HepG2 (cell line): ENCODE measurements around the gene CCDC157. TPM values are rescaled to one million over a fixed set of nuclear protein-coding genes. Genes with fewer than 3 reads are reported as not detected.

ENCODE experiments used
- ASH2L ChIP-seq: fragments of 300-600, 200-600 bp; sonication (generic); IDR thresholded peaks from 2 replicates; pipeline ENCODE4 v1.7.0; 2017; ENCODE audit warnings: low read depth, mild to moderate bottlenecking, moderate library complexity, mixed read lengths, low read length; ENCODE audit not compliant: insufficient read length
- ELF3 ChIP-seq: IDR thresholded peaks from 2 replicates; pipeline ENCODE4 v1.6.1; 2016; ENCODE audit warnings: missing genetic modification reagents, missing compliant biosample characterization
- FOXK2 ChIP-seq: fragments of 450-650 bp; IDR thresholded peaks from 2 replicates; pipeline ENCODE4 v1.6.1; 2016
- GATA4 ChIP-seq: sonication (generic); IDR thresholded peaks from 2 replicates; pipeline ENCODE4 v1.6.1; 2016; ENCODE audit warnings: antibody characterized with exemption, low read depth, borderline replicate concordance
- HIVEP1 ChIP-seq: sonication (generic); formaldehyde crosslinking; IDR thresholded peaks from 2 replicates; pipeline ENCODE4 v1.4.0; 2020; ENCODE audit warnings: mild to moderate bottlenecking, missing genetic modification reagents
- HOXA3 ChIP-seq: sonication (generic); formaldehyde crosslinking; IDR thresholded peaks from 2 replicates; pipeline ENCODE4 v1.5.0; 2020; ENCODE audit warnings: missing genetic modification reagents
- MED8 ChIP-seq: sonication (generic); formaldehyde crosslinking; IDR thresholded peaks from 2 replicates; pipeline ENCODE4 v1.8.1; 2023; ENCODE audit warnings: mild to moderate bottlenecking, missing genetic modification reagents; ENCODE audit not compliant: insufficient replicate concordance
- MEIS1 ChIP-seq: sonication (generic); formaldehyde crosslinking; IDR thresholded peaks from 2 replicates; pipeline ENCODE4 v1.9.0; 2021; ENCODE audit warnings: mild to moderate bottlenecking, missing genetic modification reagents, moderate library complexity, borderline replicate concordance
- NBN ChIP-seq: fragments of 450-650 bp; conservative IDR thresholded peaks from 2 replicates; pipeline ENCODE4 v1.6.1; 2017
- SALL2 ChIP-seq: sonication (generic); formaldehyde crosslinking; IDR thresholded peaks from 2 replicates; pipeline ENCODE4 v1.8.1; 2023; ENCODE audit warnings: mild to moderate bottlenecking, missing genetic modification reagents, inconsistent platforms
- SRSF4 ChIP-seq: fragments of 200-400 bp; formaldehyde crosslinking; IDR thresholded peaks from one replicate; pipeline ENCODE4 v1.6.1; 2018; ENCODE audit warnings: mild to moderate bottlenecking, low read depth, low read length, moderate library complexity; ENCODE audit not compliant: poor library complexity, severe bottlenecking
- TGIF2 ChIP-seq: IDR thresholded peaks from 2 replicates; pipeline ENCODE4 v1.6.1; 2016; ENCODE audit warnings: control low read depth, missing compliant biosample characterization
- THAP11 ChIP-seq: IDR thresholded peaks from 2 replicates; pipeline ENCODE4 v1.6.1; 2016; ENCODE audit warnings: missing biosample characterization, missing genetic modification reagents
- TRIM24 ChIP-seq: sonication (generic); formaldehyde crosslinking; IDR thresholded peaks from 2 replicates; pipeline ENCODE4 v1.8.0; 2022; ENCODE audit warnings: mild to moderate bottlenecking, missing genetic modification reagents
- ZFP36 ChIP-seq: fragments of 150-350 bp; IDR thresholded peaks from 2 replicates; pipeline ENCODE4 v1.6.1; 2018; ENCODE audit warnings: borderline replicate concordance, low read length, low read depth; ENCODE audit not compliant: partially characterized antibody
- ZNF143 ChIP-seq: sonication (generic); formaldehyde crosslinking; IDR thresholded peaks from 2 replicates; pipeline ENCODE4 v1.4.0; 2020; ENCODE audit warnings: missing genetic modification reagents
- ZNF326 ChIP-seq: sonication (generic); formaldehyde crosslinking; IDR thresholded peaks from 2 replicates; pipeline ENCODE4 v1.4.0; 2020; ENCODE audit warnings: missing genetic modification reagents, borderline replicate concordance
- ZNF446 ChIP-seq: sonication (generic); formaldehyde crosslinking; IDR thresholded peaks from 2 replicates; pipeline ENCODE4 v1.5.0; 2020; ENCODE audit warnings: mild to moderate bottlenecking, missing genetic modification reagents
- ZNF468 ChIP-seq: sonication (generic); formaldehyde crosslinking; IDR thresholded peaks from 2 replicates; pipeline ENCODE4 v1.8.0; 2022; ENCODE audit warnings: mild to moderate bottlenecking, moderate library complexity, missing genetic modification reagents
- ZNF484 ChIP-seq: sonication (generic); formaldehyde crosslinking; IDR thresholded peaks from 2 replicates; pipeline ENCODE4 v1.5.1; 2020; ENCODE audit warnings: mild to moderate bottlenecking, low read depth, missing genetic modification reagents, borderline replicate concordance
- ZNF530 ChIP-seq: sonication (generic); formaldehyde crosslinking; IDR thresholded peaks from 2 replicates; pipeline ENCODE4 v1.5.0; 2020; ENCODE audit warnings: low read depth, mild to moderate bottlenecking, missing genetic modification reagents
- ZNF564 ChIP-seq: sonication (generic); formaldehyde crosslinking; IDR thresholded peaks from 2 replicates; pipeline ENCODE4 v1.8.1; 2023; ENCODE audit warnings: mild to moderate bottlenecking, missing genetic modification reagents
- ZSCAN9 ChIP-seq: IDR thresholded peaks from 2 replicates; pipeline ENCODE4 v1.6.1; 2016; ENCODE audit warnings: borderline replicate concordance
- polyA plus RNA-seq, 8 experiments: library from polyadenylated mRNA; depleted of rRNA in 3 of 8; stranded (reverse) in 7 of 8; unstranded in 1 of 8; fragments of >200 nt; fragmentation: Illumina TruSeq in 4 of 8; extraction: Trizol in 4 of 8; gene quantifications; 2 replicates each; pipeline versions ENCODE4 v1.2.1 to v1.2.3, GENCODE V29; 2011 to 2016; ENCODE audit warnings: low read depth in 4 of 8, missing spikeins in 1 of 8, mixed read lengths in 1 of 8; ENCODE audit not compliant: insufficient read depth in 1 of 8
- total RNA-seq, 5 experiments: library from RNA; depleted of rRNA; stranded (reverse); fragments of >200 nt; fragmentation: Illumina TruSeq; extraction: Trizol; gene quantifications; 2 replicates each; pipeline ENCODE4 v1.2.3, GENCODE V29; 2016; ENCODE audit warnings: low read depth in 1 of 5
- TF ChIP-seq, protein P1 (sequence below): IDR thresholded peaks from 2 replicates; pipeline ENCODE4 v1.6.1; 2018; ENCODE audit warnings: missing genetic modification reagents
- TF ChIP-seq, protein P2 (sequence below): sonication (generic); formaldehyde crosslinking; IDR thresholded peaks from 2 replicates; pipeline ENCODE4 v1.5.0; 2020; ENCODE audit warnings: mild to moderate bottlenecking, missing genetic modification reagents, borderline replicate concordance

The CCDC157 gene
- total and polyA plus RNA-seq, 2 of the 13 experiments (the other 11 are each of a cell fraction or from before 2014, with no cell fraction given), result 1.4 to 1.6 TPM

DNA sequence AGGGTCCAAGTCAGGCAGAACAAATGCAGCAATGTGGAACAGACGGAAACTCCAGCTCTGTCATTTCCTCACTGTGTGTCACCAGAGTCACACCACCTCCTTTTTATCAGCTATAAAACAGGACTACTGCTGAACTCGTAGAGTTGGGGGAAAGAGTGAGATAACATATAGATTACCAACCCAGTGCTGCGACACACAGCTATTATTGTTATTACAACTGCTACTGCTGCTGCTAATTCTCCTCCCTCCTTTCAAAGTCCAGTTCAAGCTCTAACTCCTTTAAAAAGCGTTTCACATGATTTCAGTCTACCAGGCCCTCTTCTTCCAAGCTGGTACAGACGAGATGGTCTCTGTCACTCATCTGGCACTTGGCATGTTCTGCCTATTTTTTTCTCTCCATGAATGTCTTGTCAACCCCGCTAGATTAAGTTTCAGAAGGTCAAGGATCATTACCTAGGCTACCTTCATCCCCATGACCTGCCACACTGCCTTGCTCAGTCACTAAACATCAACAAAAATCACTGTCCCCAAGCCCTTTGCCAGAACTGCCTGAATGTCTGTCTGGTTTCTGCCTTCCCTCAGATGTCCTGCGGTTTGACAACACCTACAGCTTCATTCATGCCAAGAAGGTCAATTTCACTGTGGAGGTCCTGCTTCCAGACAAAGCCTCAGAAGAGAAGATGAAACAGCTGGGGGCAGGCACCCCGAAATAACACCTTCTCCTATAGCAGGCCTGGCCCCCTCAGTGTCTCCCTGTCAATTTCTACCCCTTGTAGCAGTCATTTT, 65.1 kb downstream of the CCDC157 start (continued):
- TF ChIP-seq MEIS1, result peak; percentile 34; the same call in 1 of the 2 replicates
- TF ChIP-seq ASH2L, result peak; percentile 37
- no peak for TF ChIP-seq THAP11 (CRISPR knock-in tag)
- no peak for TF ChIP-seq NBN
- no peak for TF ChIP-seq FOXK2
- TF ChIP-seq, protein P1, sequence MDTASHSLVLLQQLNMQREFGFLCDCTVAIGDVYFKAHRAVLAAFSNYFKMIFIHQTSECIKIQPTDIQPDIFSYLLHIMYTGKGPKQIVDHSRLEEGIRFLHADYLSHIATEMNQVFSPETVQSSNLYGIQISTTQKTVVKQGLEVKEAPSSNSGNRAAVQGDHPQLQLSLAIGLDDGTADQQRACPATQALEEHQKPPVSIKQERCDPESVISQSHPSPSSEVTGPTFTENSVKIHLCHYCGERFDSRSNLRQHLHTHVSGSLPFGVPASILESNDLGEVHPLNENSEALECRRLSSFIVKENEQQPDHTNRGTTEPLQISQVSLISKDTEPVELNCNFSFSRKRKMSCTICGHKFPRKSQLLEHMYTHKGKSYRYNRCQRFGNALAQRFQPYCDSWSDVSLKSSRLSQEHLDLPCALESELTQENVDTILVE (CRISPR knock-in tag), result no peak
- no peak for TF ChIP-seq ZNF468
- TF ChIP-seq ZNF564, result no peak
- TF ChIP-seq ELF3, result no peak
- TF ChIP-seq GATA4, result no peak
- peak; percentile 27; the same call in 1 of the 2 replicates for TF ChIP-seq TGIF2 (CRISPR knock-in tag)
- TF ChIP-seq HOXA3 (CRISPR knock-in tag), result 0 out of 2 replicates have a peak, but pooled peaks have one; percentile 23
- TF ChIP-seq ZNF326, result no peak
- no peak for TF ChIP-seq SRSF4
- TF ChIP-seq ZSCAN9 (CRISPR knock-in tag), result 0 out of 2 replicates have a peak, but pooled peaks have one; percentile 29
- no peak for TF ChIP-seq HIVEP1 (CRISPR knock-in tag)
- TF ChIP-seq MED8 (CRISPR knock-in tag), result no peak
- TF ChIP-seq ZFP36, result no peak
- TF ChIP-seq, protein P2, sequence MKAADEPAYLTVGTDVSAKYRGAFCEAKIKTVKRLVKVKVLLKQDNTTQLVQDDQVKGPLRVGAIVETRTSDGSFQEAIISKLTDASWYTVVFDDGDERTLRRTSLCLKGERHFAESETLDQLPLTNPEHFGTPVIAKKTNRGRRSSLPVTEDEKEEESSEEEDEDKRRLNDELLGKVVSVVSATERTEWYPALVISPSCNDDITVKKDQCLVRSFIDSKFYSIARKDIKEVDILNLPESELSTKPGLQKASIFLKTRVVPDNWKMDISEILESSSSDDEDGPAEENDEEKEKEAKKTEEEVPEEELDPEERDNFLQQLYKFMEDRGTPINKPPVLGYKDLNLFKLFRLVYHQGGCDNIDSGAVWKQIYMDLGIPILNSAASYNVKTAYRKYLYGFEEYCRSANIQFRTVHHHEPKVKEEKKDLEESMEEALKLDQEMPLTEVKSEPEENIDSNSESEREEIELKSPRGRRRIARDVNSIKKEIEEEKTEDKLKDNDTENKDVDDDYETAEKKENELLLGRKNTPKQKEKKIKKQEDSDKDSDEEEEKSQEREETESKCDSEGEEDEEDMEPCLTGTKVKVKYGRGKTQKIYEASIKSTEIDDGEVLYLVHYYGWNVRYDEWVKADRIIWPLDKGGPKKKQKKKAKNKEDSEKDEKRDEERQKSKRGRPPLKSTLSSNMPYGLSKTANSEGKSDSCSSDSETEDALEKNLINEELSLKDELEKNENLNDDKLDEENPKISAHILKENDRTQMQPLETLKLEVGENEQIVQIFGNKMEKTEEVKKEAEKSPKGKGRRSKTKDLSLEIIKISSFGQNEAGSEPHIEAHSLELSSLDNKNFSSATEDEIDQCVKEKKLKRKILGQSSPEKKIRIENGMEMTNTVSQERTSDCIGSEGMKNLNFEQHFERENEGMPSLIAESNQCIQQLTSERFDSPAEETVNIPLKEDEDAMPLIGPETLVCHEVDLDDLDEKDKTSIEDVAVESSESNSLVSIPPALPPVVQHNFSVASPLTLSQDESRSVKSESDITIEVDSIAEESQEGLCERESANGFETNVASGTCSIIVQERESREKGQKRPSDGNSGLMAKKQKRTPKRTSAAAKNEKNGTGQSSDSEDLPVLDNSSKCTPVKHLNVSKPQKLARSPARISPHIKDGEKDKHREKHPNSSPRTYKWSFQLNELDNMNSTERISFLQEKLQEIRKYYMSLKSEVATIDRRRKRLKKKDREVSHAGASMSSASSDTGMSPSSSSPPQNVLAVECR, result no peak
- TF ChIP-seq ZNF484 (CRISPR knock-in tag), result no peak
- TF ChIP-seq TRIM24, result no peak
- no peak for TF ChIP-seq SALL2 (CRISPR knock-in tag)
- TF ChIP-seq ZNF446 (CRISPR knock-in tag), result no peak
- no peak for TF ChIP-seq ZNF530 (CRISPR knock-in tag)
- no peak for TF ChIP-seq ZNF143
